ENCODE data around the gene MEIS1.

DNA sequence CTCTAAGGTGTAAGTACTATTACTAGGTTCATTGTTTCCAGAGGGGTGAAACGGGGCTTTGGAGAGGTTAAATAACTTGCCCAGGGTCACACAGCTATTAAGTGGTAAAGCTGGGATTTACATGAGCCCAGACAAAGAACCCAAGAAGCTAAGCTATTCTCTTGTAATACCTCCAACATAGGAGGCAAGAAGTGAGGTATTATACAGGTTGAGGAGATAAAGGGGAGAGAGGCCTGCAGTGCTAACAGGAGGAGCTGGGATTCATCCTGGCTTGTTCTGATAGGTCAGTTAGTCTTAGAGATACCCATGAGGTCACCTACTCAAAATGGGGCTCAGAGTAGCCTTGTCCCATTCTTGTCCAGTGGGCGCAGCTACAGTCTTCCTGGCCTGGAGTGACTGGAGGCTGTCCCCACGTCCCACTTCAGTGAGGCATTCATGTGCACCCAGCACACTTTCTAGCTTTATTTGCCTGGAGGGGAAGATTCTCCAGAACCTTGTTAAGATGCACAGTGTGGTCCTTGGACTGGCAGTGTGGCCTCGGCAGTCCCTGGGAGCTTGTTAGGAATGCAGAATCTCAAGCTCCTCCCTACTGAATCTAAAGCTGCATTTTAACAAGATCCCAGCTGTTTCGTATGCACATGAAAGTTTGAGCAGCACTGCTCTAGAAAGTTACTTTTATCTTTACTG lies 63.5 kb downstream of the MEIS1 start:
- TF ChIP-seq, protein P1, sequence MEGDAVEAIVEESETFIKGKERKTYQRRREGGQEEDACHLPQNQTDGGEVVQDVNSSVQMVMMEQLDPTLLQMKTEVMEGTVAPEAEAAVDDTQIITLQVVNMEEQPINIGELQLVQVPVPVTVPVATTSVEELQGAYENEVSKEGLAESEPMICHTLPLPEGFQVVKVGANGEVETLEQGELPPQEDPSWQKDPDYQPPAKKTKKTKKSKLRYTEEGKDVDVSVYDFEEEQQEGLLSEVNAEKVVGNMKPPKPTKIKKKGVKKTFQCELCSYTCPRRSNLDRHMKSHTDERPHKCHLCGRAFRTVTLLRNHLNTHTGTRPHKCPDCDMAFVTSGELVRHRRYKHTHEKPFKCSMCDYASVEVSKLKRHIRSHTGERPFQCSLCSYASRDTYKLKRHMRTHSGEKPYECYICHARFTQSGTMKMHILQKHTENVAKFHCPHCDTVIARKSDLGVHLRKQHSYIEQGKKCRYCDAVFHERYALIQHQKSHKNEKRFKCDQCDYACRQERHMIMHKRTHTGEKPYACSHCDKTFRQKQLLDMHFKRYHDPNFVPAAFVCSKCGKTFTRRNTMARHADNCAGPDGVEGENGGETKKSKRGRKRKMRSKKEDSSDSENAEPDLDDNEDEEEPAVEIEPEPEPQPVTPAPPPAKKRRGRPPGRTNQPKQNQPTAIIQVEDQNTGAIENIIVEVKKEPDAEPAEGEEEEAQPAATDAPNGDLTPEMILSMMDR (IDR thresholded peaks at IDR 0.05; ENCODE audit: low read length), result no peak
- TF ChIP-seq EZH2 (optimal IDR thresholded peaks at IDR 0.05; ENCODE audit: low read depth, low read length) (no peak), EZH2phosphoT487 (IDR thresholded peaks at IDR 0.05; ENCODE audit: low read length) (no peak)
